Activated naive CD4-positive, alpha-beta T cell treated with Interleukin-2 at 50 U/mL for 16 hours (primary cell): Measurements from ENCODE around the gene CBX2.

Experiments
- DNase-seq: peaks from one replicate; pipeline ENCODE4 v3.0.0-alpha.2; 2020

Gene CBX2

GRCh38 chr17:79831265-79832217, 53.6 kb downstream of the CBX2 start:
- no peak for DNase-seq

GRCh38 chr17:79832218-79833109, 54.5 kb downstream of the CBX2 start:
- DNase-seq: no peak

- DNase-seq: no peak
Measured at GRCh38 chr17:79833110-79833450, 55.1 kb downstream of the CBX2 start.

DNA sequence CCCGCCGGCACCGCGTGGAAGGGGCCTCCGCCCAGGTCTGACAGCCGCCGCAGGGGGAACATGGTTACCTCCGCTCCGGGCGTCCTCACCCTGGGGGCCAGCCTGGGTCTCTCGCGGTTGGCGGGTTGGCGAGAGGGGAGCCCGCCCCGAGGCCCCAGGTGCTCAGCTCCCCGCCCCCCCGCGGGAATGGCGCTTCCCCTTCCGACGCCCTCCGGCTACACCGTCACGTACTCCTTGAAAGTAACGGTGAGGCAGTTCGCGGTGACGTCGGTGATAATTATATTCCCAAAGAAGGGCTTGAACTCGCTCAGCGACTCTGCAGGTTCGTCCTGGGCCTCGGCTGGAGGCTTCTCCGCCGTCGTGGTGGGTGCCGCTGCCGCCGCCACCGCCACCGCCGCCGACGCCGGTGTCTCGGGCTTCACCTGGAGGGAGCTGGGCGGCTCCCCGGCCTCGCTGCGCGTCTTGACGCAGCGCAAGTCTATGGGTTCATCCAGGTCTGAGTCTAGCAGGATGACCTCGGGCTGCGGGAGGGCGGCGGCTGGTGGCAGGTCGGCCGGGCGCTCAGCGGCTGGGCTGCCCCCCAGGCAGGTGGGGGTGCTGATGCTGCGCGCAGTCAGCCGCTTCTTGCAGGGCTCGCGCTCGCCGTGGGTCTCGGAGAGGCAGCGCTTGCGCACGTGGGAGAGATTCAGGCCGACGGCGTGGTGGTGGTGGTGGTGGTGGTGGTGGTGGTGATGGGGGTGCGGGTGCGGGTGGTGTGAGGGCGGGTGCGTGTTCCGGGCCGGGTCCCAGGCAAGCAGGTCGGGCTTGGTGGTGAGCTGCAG, 56.0 kb downstream of the CBX2 start:
- DNase-seq: no peak

DNA sequence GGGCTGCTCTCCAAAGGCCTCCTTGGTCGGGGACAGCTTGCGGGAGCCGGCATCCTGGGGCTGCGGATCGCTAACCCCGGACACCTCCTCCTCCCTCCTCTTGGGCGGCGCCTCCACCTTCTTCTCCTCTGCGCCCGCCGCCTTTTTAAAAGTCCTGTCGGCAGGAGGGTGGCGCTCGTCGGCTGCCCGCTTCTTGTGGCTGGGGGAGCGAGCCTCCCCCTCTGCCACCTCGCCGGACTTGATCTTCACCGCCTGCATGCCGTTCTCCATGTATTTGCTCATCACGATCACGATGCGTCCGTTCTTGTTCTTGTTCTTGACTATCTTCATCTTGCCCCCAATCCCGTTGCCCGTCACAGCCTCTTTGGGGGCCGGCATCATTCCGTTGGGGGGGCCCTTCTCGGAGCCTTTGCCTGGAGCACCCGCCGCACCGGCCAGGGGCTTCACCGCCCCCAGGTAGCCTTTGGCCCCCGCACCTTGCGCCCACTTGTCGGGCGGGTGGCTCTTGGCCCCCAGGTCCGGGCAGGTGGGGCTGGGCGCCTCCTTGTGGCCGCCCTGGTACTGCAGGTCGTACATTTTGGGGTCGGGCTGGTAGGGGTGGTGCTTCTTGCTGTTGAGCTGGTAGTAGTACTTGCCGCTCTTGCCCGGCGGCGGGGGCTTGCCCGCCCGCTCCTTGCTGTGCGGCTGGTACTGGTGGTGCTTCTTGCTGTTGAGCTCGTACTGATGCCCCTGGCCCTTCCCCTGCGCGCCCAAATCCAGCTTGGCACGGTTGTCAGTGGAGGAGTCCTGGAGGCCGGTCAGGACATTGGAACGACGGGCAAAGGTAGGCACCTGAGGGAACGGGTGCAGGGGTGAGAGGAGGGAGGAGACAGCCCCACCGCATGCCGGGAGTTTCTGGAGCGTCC, 56.9 kb downstream of the CBX2 start:
- DNase-seq: peak; percentile 51

- DNase-seq: no peak
Measured at GRCh38 chr17:79835470-79835899, 57.5 kb downstream of the CBX2 start.

DNA sequence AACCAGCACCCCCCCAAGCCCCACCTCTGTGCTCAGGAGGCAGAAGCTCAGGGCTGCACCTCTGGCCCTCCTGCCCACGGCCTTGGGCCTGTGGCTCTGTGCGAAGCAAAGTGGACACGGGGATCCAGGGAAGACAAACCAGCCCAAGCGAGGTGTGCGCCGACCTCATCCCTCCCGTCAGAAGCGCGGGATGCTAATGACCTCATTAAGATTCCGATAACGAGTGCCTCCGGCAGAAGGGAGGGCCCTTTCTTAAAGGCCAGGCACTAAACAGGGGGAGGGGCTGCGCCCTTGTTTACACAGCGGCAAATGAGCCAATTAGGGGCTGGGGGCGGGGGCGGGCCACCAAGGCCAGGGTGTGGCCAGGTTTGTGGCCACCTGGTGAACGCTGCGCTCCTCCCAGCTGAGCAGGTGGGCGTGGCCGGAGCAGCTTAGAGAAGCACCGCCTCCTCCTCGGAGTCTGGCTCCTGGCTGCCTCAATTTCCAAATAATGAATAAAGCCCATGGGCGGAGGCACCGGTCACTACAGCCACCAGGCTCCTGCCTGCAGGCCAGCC, 58.1 kb downstream of the CBX2 start:
- no peak for DNase-seq

DNA sequence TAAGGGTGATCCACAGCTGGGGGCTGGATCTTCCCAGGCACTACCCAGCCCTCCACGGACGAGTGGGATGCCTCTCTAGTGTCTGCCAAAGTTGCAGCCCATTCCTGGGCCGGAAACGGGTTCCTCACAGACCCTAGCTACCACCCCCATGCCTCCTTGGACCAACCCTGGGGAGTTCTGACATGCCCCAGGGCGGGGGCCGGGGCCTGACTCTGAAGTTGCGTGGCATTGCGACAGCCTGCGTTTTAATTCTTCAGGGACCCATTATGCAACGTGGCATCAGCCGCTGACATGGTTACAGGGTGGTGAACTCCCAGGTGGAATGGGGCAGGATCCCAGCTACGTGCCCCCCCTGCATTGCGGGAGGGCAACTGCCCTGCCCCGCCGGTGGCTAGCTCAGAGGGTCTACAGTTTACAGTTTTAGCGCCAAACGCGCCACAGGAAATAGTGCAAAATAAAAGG, 58.6 kb downstream of the CBX2 start:
- DNase-seq: no peak

DNA sequence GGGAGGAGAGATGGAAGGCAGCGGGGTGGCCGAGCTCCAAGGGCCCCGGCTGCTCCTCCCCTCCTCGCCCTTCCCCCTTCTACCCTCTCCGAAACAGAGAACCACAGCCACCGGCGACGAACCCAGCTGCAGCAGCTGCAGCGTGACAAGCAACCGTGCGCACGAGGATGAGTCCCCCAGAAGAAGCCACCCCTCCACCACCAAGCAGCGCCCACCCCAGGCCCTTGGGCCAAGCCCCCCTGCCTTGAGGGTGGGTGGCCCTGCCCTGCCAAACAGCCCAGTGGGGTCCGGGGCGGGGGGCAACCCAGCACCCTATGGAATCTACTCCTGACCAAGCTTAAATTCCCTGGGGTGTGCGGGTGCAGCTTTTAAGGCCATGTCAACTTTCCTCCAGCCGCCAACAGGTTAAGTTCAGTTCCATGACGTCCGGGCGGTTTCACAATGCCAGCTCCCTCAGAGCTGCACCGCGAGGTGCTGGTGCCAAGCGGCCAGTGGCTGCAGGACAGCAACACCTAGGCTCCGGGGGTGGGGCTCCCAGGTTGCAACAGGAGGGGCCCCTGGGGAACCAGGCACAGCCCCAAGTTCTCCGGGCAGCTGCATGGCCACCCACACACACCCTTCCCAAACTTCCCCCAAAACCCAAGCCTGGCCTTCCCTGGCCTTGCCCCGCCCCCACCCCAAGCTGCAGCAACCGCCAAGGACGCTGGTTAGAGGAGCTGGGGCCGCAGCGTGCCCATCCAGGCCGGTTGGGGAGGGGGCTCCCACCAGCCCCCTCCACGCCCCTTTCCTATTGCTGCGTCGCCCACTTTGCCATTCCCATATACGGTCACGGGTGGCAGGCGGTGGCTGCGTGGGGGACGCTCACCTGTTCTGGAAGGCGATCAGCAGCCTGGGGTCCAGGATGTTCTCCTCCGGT, 59.3 kb downstream of the CBX2 start:
- DNase-seq: peak; percentile 40
